AG04450 (cell line): ENCODE data around the gene ADAMTSL2. TPM values are rescaled to one million over a fixed set of nuclear protein-coding genes. Genes with fewer than 3 reads are reported as not detected.

Source experiments
- CTCF ChIA-PET: fragments of 300-600, 350-600 bp; formaldehyde crosslinking; extraction: SDS; loops from one replicate; lab custom pipeline; 2022; ENCODE audit warnings: antibody characterized with exemption, inconsistent platforms; lab: Charles Lee
- POLR2A ChIA-PET: fragments of 350-600 bp; formaldehyde crosslinking; extraction: SDS; loops from one replicate; lab custom pipeline; 2021; ENCODE audit warnings: antibody characterized with exemption, inconsistent platforms; lab: Yijun Ruan, JAX
- DNase-seq: peaks from one replicate; pipeline ENCODE4 v3.0.0-alpha.2; 2011; ENCODE audit warnings: low read depth, low spot score
- H3K27ac ChIP-seq: one replicate; pipeline ENCODE4 v1.5.1; 2012; ENCODE audit warnings: low read depth, low read length, control low read depth
- H3K27me3 ChIP-seq: one replicate; pipeline ENCODE4 v1.6.0; 2012; ENCODE audit warnings: low read length; ENCODE audit not compliant: control insufficient read depth, insufficient read depth
- H3K4me3 ChIP-seq: 2 replicates; pipeline ENCODE4 v1.5.1; 2011; ENCODE audit warnings: mild to moderate bottlenecking, low read depth, low read length, control low read depth
- H3K9me3 ChIP-seq: 2 replicates; pipeline ENCODE4 v1.5.1; 2012; ENCODE audit warnings: low read length; ENCODE audit not compliant: control insufficient read depth, insufficient read depth
- CTCF ChIP-seq: IDR thresholded peaks from 2 replicates; pipeline ENCODE4 v1.5.1; 2011; ENCODE audit warnings: low read depth, low read length, control low read depth, inconsistent platforms
- polyA plus RNA-seq: library from polyadenylated mRNA; depleted of rRNA; stranded (reverse); fragments of >200 nt; gene quantifications from 2 replicates; pipeline ENCODE4 v1.2.3, GENCODE V29; 2011

Gene ADAMTSL2
- polyA plus RNA-seq, 1 experiment, result not detected

- ChIA-PET POLR2A (no interaction called here), CTCF (no interaction called here)
- Histone ChIP-seq H3K27ac (no peak overlapping the region), H3K27me3 (peaks cover 50% of the 10 kb centered on the region), H3K9me3 (peaks cover 3% of the 10 kb centered on the region), H3K4me3 (no peak overlapping the region)
- DNase-seq, result no peak
- no peak for TF ChIP-seq CTCF
These were observed 42.2 kb upstream of the ADAMTSL2 start for GRCh38 chr9:133492061-133493021.

- Histone ChIP-seq H3K4me3 (no peak overlapping the region), H3K27ac (no peak overlapping the region), H3K27me3 (peaks cover 59% of the 10 kb centered on the region), H3K9me3 (peaks cover 3% of the 10 kb centered on the region)
- ChIA-PET CTCF (no interaction called here), POLR2A (no interaction called here)
- TF ChIP-seq CTCF, result no peak
- no peak for DNase-seq
These were observed 41.1 kb upstream of the ADAMTSL2 start for GRCh38 chr9:133493428-133493827.

GRCh38 chr9:133493845-133494540, 40.5 kb upstream of the ADAMTSL2 start:
- DNase-seq, result no peak
- Histone ChIP-seq H3K27me3 (peaks cover 65% of the 10 kb centered on the region), H3K4me3 (no peak overlapping the region), H3K9me3 (peaks cover 3% of the 10 kb centered on the region), H3K27ac (no peak overlapping the region)
- TF ChIP-seq CTCF, result no peak
- POLR2A ChIA-PET, result no interaction called here
- CTCF ChIA-PET, result interaction anchor here (0.7 kb wide), 1 partner anchor 24 kb away, joined by 3 read pairs; no protein-coding TSS in a partner anchor

GRCh38 chr9:133494636-133495326, 39.7 kb upstream of the ADAMTSL2 start:
- CTCF ChIA-PET, result interaction anchor here (0.7 to 1.2 kb wide), 2 partner anchors 8 to 23 kb away, joined by 3 to 6 read pairs; no protein-coding TSS in a partner anchor
- POLR2A ChIA-PET, result no interaction called here
- H3K27me3 ChIP-seq, result peaks cover 69% of the 10 kb centered on the region

More at GRCh38 chr9:133494636-133495326, 39.7 kb upstream of the ADAMTSL2 start:
- no peak for TF ChIP-seq CTCF
- DNase-seq, result no peak
- H3K27ac ChIP-seq, result no peak overlapping the region
- H3K9me3 ChIP-seq, result peaks cover 4% of the 10 kb centered on the region
- H3K4me3 ChIP-seq, result no peak overlapping the region
